NB4 (cell line): ENCODE data around the gene GNG7.

Source experiments
- MYC ChIP-seq: IDR thresholded peaks from 2 replicates; pipeline ENCODE4 v1.6.1; 2011; ENCODE audit warnings: low read depth, low read length
- POLR2A ChIP-seq: IDR thresholded peaks from 2 replicates; pipeline ENCODE4 v1.6.1; 2011; ENCODE audit warnings: mild to moderate bottlenecking; ENCODE audit not compliant: insufficient read length; ENCODE audit errors: extremely low read depth
- TF ChIP-seq, protein P1 (sequence below): IDR thresholded peaks from one replicate; pipeline ENCODE4 v1.5.1; 2012; ENCODE audit warnings: low read depth, low read length
- TF ChIP-seq, protein P2 (sequence below): IDR thresholded peaks from 2 replicates; pipeline ENCODE4 v1.6.1; 2011; ENCODE audit warnings: low read depth, low read length

DNA sequence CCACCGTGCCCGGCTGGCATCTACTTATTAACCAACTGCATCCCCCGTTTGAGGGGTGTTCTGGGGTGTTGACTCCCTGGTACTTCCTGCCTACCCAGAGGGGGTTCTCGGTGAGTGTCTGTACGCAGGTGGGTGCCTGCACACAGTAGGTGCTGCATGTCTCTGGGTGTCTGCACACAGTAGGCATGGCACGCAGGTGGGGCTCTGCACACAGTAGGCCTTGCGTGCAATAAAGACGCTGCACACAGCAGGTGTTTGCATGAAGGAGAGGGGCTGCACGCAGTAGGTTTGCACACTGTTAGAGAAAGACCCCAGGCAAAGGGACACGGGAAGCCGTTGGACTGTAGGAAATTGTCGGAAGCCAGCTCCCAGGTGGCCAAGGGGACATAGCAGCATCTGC lies 215.4 kb downstream of the GNG7 start:
- TF ChIP-seq, protein P1, sequence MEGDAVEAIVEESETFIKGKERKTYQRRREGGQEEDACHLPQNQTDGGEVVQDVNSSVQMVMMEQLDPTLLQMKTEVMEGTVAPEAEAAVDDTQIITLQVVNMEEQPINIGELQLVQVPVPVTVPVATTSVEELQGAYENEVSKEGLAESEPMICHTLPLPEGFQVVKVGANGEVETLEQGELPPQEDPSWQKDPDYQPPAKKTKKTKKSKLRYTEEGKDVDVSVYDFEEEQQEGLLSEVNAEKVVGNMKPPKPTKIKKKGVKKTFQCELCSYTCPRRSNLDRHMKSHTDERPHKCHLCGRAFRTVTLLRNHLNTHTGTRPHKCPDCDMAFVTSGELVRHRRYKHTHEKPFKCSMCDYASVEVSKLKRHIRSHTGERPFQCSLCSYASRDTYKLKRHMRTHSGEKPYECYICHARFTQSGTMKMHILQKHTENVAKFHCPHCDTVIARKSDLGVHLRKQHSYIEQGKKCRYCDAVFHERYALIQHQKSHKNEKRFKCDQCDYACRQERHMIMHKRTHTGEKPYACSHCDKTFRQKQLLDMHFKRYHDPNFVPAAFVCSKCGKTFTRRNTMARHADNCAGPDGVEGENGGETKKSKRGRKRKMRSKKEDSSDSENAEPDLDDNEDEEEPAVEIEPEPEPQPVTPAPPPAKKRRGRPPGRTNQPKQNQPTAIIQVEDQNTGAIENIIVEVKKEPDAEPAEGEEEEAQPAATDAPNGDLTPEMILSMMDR: no peak
- TF ChIP-seq POLR2A (no peak), MYC (no peak)
- TF ChIP-seq, protein P2, sequence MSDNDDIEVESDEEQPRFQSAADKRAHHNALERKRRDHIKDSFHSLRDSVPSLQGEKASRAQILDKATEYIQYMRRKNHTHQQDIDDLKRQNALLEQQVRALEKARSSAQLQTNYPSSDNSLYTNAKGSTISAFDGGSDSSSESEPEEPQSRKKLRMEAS: no peak
